ENCODE measurements around the gene CREB3L4. TPM values are rescaled to one million over a fixed set of nuclear protein-coding genes. Genes with fewer than 3 reads are reported as not detected.

The CREB3L4 gene
- total and polyA plus RNA-seq, 2 donors (not counting 3 experiments of a cell fraction or from before 2014, with no cell fraction given), result 8.1 to 12.1 TPM

DNA sequence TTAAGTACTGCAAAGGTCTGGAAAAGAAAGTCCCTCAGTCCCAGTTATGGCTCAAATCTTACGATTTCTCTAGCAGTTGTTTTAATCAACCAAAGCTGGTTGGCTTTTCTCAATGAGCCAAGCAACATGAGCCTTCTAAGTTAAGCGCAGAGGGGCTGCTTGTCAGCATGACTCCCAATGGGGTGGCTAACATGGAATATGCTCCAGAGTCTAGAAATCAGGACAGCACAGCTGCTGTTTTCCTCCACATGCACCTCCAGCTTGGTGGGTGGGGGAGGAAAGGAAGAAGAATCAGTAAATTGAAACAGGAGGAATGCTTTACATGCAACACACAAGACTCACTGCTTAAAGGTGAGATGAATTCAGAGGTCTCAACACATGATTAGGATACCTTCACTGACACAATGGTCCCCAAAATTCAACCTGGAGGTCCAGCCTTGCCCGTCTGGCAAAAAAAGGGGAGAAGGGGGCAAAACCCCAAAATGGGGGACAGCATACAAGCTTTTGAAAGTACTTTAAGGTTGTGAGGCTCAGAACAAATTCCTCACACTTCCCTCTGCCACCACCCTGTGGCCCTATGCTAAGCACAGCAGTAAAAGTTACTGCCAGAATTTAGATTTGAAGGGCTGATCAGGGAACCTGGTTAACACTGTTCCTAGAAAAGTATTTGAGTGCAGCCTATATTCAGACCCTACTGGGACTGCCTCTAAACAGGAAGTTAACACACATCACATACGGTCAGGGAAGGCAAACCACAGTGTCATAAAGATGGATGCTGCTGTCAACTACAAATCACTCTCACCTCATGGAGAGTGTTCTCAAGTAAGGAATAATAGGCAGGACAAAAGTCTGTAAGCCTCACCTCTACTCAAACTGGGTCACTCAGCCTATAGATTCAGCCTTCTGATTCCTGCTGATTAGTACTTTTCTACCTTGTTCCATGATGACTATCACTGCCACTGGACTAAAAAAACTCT, 47.5 kb upstream of the CREB3L4 start:
- Histone ChIP-seq H3K9me1 (replicated peaks; ENCODE audit: control insufficient read depth, extremely low read depth, insufficient read depth, low read length) (no peaks in the 10 kb centered on the region), H3K4me2 (ENCODE audit: insufficient read depth, low read length) (peak overlapping the region; percentile 71), H3K36me3 (ENCODE audit: control insufficient read depth in 2 of 2, extremely low read depth in 1 of 2, insufficient read depth in 2 of 2, low read length in 2 of 2) (peaks cover 0 to 3% of the 10 kb centered on the region in 2 experiments), H3K27ac (ENCODE audit: insufficient read depth, low read depth, low read length) (no peak overlapping the region), H3K27me3 (ENCODE audit: control insufficient read depth in 2 of 2, insufficient read depth in 2 of 2, low read length in 2 of 2) (no peaks in the 10 kb centered on the region), H3K79me2 (ENCODE audit: control insufficient read depth, insufficient read depth, low read length) (peaks cover 68% of the 10 kb centered on the region), H4K20me1 (replicated peaks; ENCODE audit: control insufficient read depth, extremely low read depth, insufficient read depth, low read length) (peaks cover 23% of the 10 kb centered on the region), H3K9ac (replicated peaks; ENCODE audit: extremely low read depth, insufficient read depth, low read length) (no peak overlapping the region), H3K4me1 (ENCODE audit: control insufficient read depth, extremely low read depth, insufficient read depth, low read length) (peaks cover 22% of the 10 kb centered on the region), H2AFZ (ENCODE audit: low read depth, low read length) (no peak overlapping the region), H3K4me3 (replicated peaks in 1 of 3; ENCODE audit: insufficient read depth in 1 of 3, low read depth in 1 of 3, low read length in 3 of 3) (peak overlapping the region in 1 of 3 experiments; percentile 44), H3K9me3 (replicated peaks; ENCODE audit: control insufficient read depth, insufficient read depth, low read length) (no peaks in the 10 kb centered on the region)
- ChIA-PET POLR2A (no interaction called here), CTCF (interaction anchor here (0.7 to 3.4 kb wide), 5 partner anchors 26 to 122 kb away, joined by 3 to 25 read pairs (median 4); partner anchors contain the start of genes DENND4B and RAB13)
- DNase-seq (ENCODE audit: low read depth, low spot score) (peak; percentile 29), FAIRE-seq (peak; percentile 80)
- BruUV-seq (replicated peaks), result no TSS peak
- TF ChIP-seq POLR2AphosphoS5 (IDR thresholded peaks at IDR 0.05; ENCODE audit: insufficient read depth, low read depth, low read length) (no peak), POLR2A (IDR thresholded peaks at IDR 0.05; ENCODE audit: low read depth, low read length) (no peak), JUN (IDR thresholded peaks at IDR 0.05; ENCODE audit: borderline replicate concordance, insufficient read depth, insufficient read length, low read depth) (no peak), GATA2 (IDR thresholded peaks at IDR 0.05; ENCODE audit: insufficient read depth, insufficient read length, low read depth, low read length) (no peak), EZH2 (IDR thresholded peaks at IDR 0.05; ENCODE audit: borderline replicate concordance, low read depth, low read length, severe bottlenecking) (no peak)
- intact Hi-C loops (cut with micrococcal nuclease), result no loop called here
- dilution Hi-C loops (cut with MboI; ENCODE audit: extremely low pct_ligation_motif_present, low sequenced_read_pairs), result no loop called here

Data from endothelial cell of umbilical vein (primary cell).